IPS-20b (cell line): ENCODE results near the gene SNTG2.

ENCODE experiments used
- H3K27ac ChIP-seq: one replicate; pipeline ENCODE4 v1.5.1; 2013; ENCODE audit warnings: low read length
- H3K27me3 ChIP-seq: 2 replicates; pipeline ENCODE4 v1.6.1; 2013; ENCODE audit warnings: mild to moderate bottlenecking, low read length, inconsistent platforms; ENCODE audit not compliant: insufficient read depth
- H3K36me3 ChIP-seq: 2 replicates; pipeline ENCODE4 v1.6.1; 2013; ENCODE audit warnings: low read depth, mild to moderate bottlenecking, inconsistent platforms, low read length, moderate library complexity; ENCODE audit not compliant: insufficient read depth
- H3K4me1 ChIP-seq: 2 replicates; pipeline ENCODE4 v1.6.1; 2013; ENCODE audit warnings: mild to moderate bottlenecking, control low read depth, inconsistent platforms, low read length, moderate library complexity; ENCODE audit not compliant: insufficient read depth
- H3K4me3 ChIP-seq: 2 replicates; pipeline ENCODE4 v1.5.1; 2013; ENCODE audit warnings: mild to moderate bottlenecking, low read length, inconsistent platforms
- H3K9ac ChIP-seq: 2 replicates; pipeline ENCODE4 v1.6.1; 2013; ENCODE audit warnings: low read depth, mild to moderate bottlenecking, inconsistent platforms, low read length, moderate library complexity
- H3K9me3 ChIP-seq: 2 replicates; pipeline ENCODE4 v1.6.1; 2013; ENCODE audit warnings: mild to moderate bottlenecking, low read depth, low read length, inconsistent platforms; ENCODE audit not compliant: insufficient read depth

Gene SNTG2

DNA sequence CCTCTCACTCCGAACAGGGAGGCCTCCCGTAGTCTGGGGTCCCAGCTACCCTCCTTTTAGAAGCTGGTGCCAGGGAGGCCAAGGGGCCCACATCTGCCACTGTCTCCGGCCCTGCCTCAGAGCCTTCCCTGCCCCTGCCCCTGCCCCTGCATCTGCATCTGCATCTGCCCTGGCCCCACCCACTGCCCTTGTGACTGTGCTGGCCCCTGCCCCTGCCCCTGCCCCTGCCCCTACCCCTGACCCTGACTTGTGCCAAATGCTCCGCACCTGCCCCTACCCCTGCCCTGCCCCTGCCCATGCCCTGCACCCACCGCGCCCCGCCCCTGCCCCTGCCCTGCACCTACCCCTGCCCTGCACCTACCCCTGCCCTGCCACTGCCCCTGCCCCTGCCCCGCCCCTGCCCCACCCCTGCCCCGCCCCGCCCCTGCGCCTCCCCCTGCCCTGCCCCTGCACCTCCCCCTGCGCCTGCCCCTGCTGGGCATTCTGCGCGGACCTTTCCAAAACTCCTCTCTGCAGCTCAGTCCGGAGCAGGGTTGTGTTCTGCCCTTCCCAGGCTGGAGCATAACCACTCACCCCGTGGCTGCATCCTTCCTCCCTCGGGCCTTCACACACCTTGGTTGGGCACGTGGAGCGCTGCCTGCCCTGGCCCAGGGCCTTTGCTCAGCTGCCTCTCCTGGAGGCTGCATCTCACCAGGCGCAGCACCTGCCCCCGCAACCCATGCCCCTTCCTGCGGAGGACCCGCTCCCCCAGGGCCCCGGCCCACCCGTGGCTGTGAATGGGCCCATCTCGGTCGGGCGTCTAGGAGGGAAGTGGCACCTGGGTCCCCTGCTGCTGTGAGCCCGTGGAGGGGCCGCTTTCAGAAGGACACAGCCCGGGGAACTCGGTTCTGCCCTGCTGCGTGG, 5.4 kb downstream of the SNTG2 start:
- no peak overlapping the region for H3K9ac ChIP-seq
- no peak overlapping the region for H3K27ac ChIP-seq
- H3K4me1 ChIP-seq, result peaks cover 39% of the 10 kb centered on the region
- H3K4me3 ChIP-seq, result no peak overlapping the region
- no peaks in the 10 kb centered on the region for H3K9me3 ChIP-seq
- H3K36me3 ChIP-seq, result no peaks in the 10 kb centered on the region
- peaks cover 23% of the 10 kb centered on the region for H3K27me3 ChIP-seq

DNA sequence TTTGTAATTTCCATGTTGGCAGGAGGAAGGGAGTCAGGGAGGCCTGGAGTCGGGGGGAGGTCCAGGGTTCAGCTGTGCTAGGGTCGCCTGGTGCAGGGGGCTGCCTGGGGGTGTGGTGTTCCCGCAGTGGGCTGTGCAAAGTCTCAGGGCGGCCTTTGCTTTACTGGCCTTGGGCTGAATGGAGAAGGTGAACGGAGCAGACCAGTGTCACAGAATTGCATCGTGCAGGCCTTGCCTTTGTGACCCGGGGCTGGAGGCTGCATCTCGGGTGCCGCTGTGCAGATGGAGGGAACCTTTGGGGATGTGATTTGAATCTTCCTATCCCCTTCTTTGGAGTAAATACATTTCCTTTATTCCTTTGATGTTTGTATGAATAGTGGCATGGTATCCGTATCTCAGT, 8.8 kb downstream of the SNTG2 start:
- Histone ChIP-seq H3K9ac (0 out of 2 replicates have a peak overlapping the region, but pooled peaks have one; percentile 35), H3K36me3 (no peaks in the 10 kb centered on the region), H3K27me3 (no peaks in the 10 kb centered on the region), H3K4me1 (peaks cover 19% of the 10 kb centered on the region; the same call in 1 of the 2 replicates), H3K9me3 (no peaks in the 10 kb centered on the region), H3K4me3 (no peak overlapping the region), H3K27ac (no peak overlapping the region)

- Histone ChIP-seq H3K4me1 (peaks cover 18% of the 10 kb centered on the region; the same call in 1 of the 2 replicates), H3K27ac (no peak overlapping the region), H3K9ac (no peak overlapping the region), H3K9me3 (no peaks in the 10 kb centered on the region), H3K4me3 (no peak overlapping the region), H3K27me3 (no peaks in the 10 kb centered on the region), H3K36me3 (no peaks in the 10 kb centered on the region)
Measured at GRCh38 chr2:960061-960736, 9.6 kb downstream of the SNTG2 start.

GRCh38 chr2:961786-962185, 11.1 kb downstream of the SNTG2 start:
- Histone ChIP-seq H3K36me3 (no peaks in the 10 kb centered on the region), H3K9ac (no peak overlapping the region), H3K27ac (no peak overlapping the region), H3K9me3 (no peaks in the 10 kb centered on the region), H3K27me3 (no peaks in the 10 kb centered on the region), H3K4me1 (peaks cover 12% of the 10 kb centered on the region; the same call in 1 of the 2 replicates), H3K4me3 (no peak overlapping the region)

GRCh38 chr2:963876-964275, 13.2 kb downstream of the SNTG2 start:
- H3K4me3 ChIP-seq, result no peak overlapping the region

DNA sequence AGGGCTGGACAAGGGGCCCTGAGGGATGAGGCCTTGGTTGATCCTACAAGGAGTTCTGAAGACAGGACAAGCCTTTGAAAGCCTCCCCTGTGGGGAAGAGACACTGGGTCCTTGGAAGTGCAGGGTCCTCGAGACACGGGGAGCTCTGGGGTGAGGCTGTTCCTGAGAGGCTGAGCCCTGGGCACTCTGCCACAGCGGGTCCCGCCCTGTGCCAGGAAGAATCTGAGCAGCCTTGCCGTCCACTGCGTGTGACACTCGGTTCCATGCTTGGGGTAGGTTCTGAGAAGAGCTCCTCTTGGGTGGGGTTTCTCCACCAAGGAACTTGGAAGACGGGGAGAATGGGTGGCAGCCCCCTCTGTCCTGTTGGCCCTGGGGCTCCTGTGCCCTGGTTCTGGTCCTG, 13.9 kb downstream of the SNTG2 start:
- H3K9me3 ChIP-seq, result peaks cover 9% of the 10 kb centered on the region
- no peak overlapping the region for H3K9ac ChIP-seq
- H3K27me3 ChIP-seq, result no peaks in the 10 kb centered on the region
- H3K27ac ChIP-seq, result no peak overlapping the region
- no peaks in the 10 kb centered on the region for H3K36me3 ChIP-seq
- no peaks in the 10 kb centered on the region; the same call in 1 of the 2 replicates for H3K4me1 ChIP-seq
- H3K4me3 ChIP-seq, result no peak overlapping the region

More at GRCh38 chr2:963876-964275, 13.2 kb downstream of the SNTG2 start:
- Histone ChIP-seq H3K9me3 (peaks cover 8% of the 10 kb centered on the region), H3K27me3 (no peaks in the 10 kb centered on the region), H3K27ac (no peak overlapping the region), H3K9ac (no peak overlapping the region), H3K4me1 (no peaks in the 10 kb centered on the region; the same call in 1 of the 2 replicates), H3K36me3 (no peaks in the 10 kb centered on the region)

- Histone ChIP-seq H3K9me3 (peaks cover 9% of the 10 kb centered on the region), H3K9ac (no peak overlapping the region), H3K4me1 (no peaks in the 10 kb centered on the region), H3K27me3 (no peaks in the 10 kb centered on the region), H3K27ac (no peak overlapping the region), H3K4me3 (no peak overlapping the region), H3K36me3 (no peaks in the 10 kb centered on the region)
Measured at GRCh38 chr2:965640-966147, 15.0 kb downstream of the SNTG2 start.

GRCh38 chr2:973129-973528, 22.5 kb downstream of the SNTG2 start:
- Histone ChIP-seq H3K36me3 (0 out of 2 replicates have a peak, but pooled peaks cover 6% of the 10 kb centered on the region), H3K4me1 (no peaks in the 10 kb centered on the region), H3K4me3 (no peak overlapping the region), H3K27me3 (no peaks in the 10 kb centered on the region), H3K9ac (no peak overlapping the region), H3K9me3 (peaks cover 9% of the 10 kb centered on the region), H3K27ac (no peak overlapping the region)

GRCh38 chr2:974054-974453, 23.4 kb downstream of the SNTG2 start:
- Histone ChIP-seq H3K9ac (no peak overlapping the region), H3K27ac (no peak overlapping the region), H3K4me3 (no peak overlapping the region)

GRCh38 chr2:974502-974901, 23.9 kb downstream of the SNTG2 start:
- no peaks in the 10 kb centered on the region for H3K27me3 ChIP-seq
- no peak overlapping the region for H3K9ac ChIP-seq
- H3K36me3 ChIP-seq, result 0 out of 2 replicates have a peak, but pooled peaks cover 6% of the 10 kb centered on the region
- peaks cover 7% of the 10 kb centered on the region; the same call in 1 of the 2 replicates for H3K4me1 ChIP-seq
- H3K4me3 ChIP-seq, result no peak overlapping the region
- H3K9me3 ChIP-seq, result no peaks in the 10 kb centered on the region; the same call in 1 of the 2 replicates
- no peak overlapping the region for H3K27ac ChIP-seq

More at GRCh38 chr2:974054-974453, 23.4 kb downstream of the SNTG2 start:
- Histone ChIP-seq H3K36me3 (0 out of 2 replicates have a peak, but pooled peaks cover 6% of the 10 kb centered on the region), H3K27me3 (no peaks in the 10 kb centered on the region), H3K4me1 (peaks cover 2% of the 10 kb centered on the region; the same call in 1 of the 2 replicates), H3K9me3 (no peaks in the 10 kb centered on the region; the same call in 1 of the 2 replicates)

GRCh38 chr2:975095-975494, 24.4 kb downstream of the SNTG2 start:
- no peak overlapping the region for H3K27ac ChIP-seq
- no peaks in the 10 kb centered on the region; the same call in 1 of the 2 replicates for H3K9me3 ChIP-seq
- H3K27me3 ChIP-seq, result no peaks in the 10 kb centered on the region
- 0 out of 2 replicates have a peak, but pooled peaks cover 6% of the 10 kb centered on the region for H3K36me3 ChIP-seq
- H3K4me1 ChIP-seq, result peaks cover 9% of the 10 kb centered on the region; the same call in 1 of the 2 replicates
- no peak overlapping the region for H3K4me3 ChIP-seq
- H3K9ac ChIP-seq, result no peak overlapping the region
